Measurements from ENCODE around the gene GPD2.
"Not testable (repeated sequence)": the region's sequence is repeated elsewhere in the genome, so short reads cannot be mapped to it uniquely, and the experiment has no call there.

Gene GPD2

GRCh38 chr2:156476021-156476849 lies 40.1 kb downstream of the GPD2 start:
- Mint-ChIP-seq H3K4me1 (ENCODE audit: low read depth) (peaks cover 42% of the 10 kb centered on the region), H3K36me3 (ENCODE audit: low read depth) (peaks cover 21% of the 10 kb centered on the region), H3K27ac (peak overlapping the region; percentile 71), H3K27me3 (ENCODE audit: low read depth) (no peaks in the 10 kb centered on the region), H3K4me3 (peak overlapping the region; percentile 51), H3K9me3 (no peaks in the 10 kb centered on the region)
- no peak for DNase-seq (ENCODE audit: low spot score)

GRCh38 chr2:156476850-156477206 lies 40.6 kb downstream of the GPD2 start:
- peak; percentile 35 for DNase-seq (ENCODE audit: low spot score)
- peaks cover 40% of the 10 kb centered on the region for H3K4me1 Mint-ChIP-seq (ENCODE audit: low read depth)
- H3K4me3 Mint-ChIP-seq, result peak overlapping the region; percentile 51
- no peaks in the 10 kb centered on the region for H3K9me3 Mint-ChIP-seq
- peak overlapping the region; percentile 71 for H3K27ac Mint-ChIP-seq
- H3K36me3 Mint-ChIP-seq (ENCODE audit: low read depth), result peaks cover 21% of the 10 kb centered on the region
- H3K27me3 Mint-ChIP-seq (ENCODE audit: low read depth), result no peaks in the 10 kb centered on the region

GRCh38 chr2:156480376-156480775 lies 44.2 kb downstream of the GPD2 start:
- Mint-ChIP-seq H3K4me1 (ENCODE audit: low read depth) (peaks cover 53% of the 10 kb centered on the region), H3K27me3 (ENCODE audit: low read depth) (no peaks in the 10 kb centered on the region), H3K27ac (no peak overlapping the region)

GRCh38 chr2:156481312-156481711 lies 45.1 kb downstream of the GPD2 start:
- DNase-seq (ENCODE audit: low spot score), result no peak
- no peak overlapping the region for H3K4me3 Mint-ChIP-seq
- peaks cover 47% of the 10 kb centered on the region for H3K4me1 Mint-ChIP-seq (ENCODE audit: low read depth)
- no peak overlapping the region for H3K27ac Mint-ChIP-seq
- peaks cover 21% of the 10 kb centered on the region for H3K36me3 Mint-ChIP-seq (ENCODE audit: low read depth)
- H3K27me3 Mint-ChIP-seq (ENCODE audit: low read depth), result no peaks in the 10 kb centered on the region
- H3K9me3 Mint-ChIP-seq, result no peaks in the 10 kb centered on the region

More at GRCh38 chr2:156480376-156480775, 44.2 kb downstream of the GPD2 start:
- no peak overlapping the region for H3K4me3 Mint-ChIP-seq
- DNase-seq (ENCODE audit: low spot score), result no peak
- peaks cover 21% of the 10 kb centered on the region for H3K36me3 Mint-ChIP-seq (ENCODE audit: low read depth)
- H3K9me3 Mint-ChIP-seq, result no peaks in the 10 kb centered on the region

- Mint-ChIP-seq H3K36me3 (ENCODE audit: low read depth) (peaks cover 8% of the 10 kb centered on the region), H3K27me3 (ENCODE audit: low read depth) (no peaks in the 10 kb centered on the region), H3K27ac (no peak overlapping the region), H3K4me3 (peak overlapping the region; percentile 37), H3K9me3 (no peaks in the 10 kb centered on the region), H3K4me1 (ENCODE audit: low read depth) (peaks cover 35% of the 10 kb centered on the region)
- no peak for DNase-seq (ENCODE audit: low spot score)
These were observed 47.6 kb downstream of the GPD2 start for GRCh38 chr2:156483741-156484173.

GRCh38 chr2:156486147-156486546 lies 50.0 kb downstream of the GPD2 start:
- Mint-ChIP-seq H3K27ac (no peak overlapping the region), H3K36me3 (ENCODE audit: low read depth) (peaks cover 2% of the 10 kb centered on the region), H3K4me3 (no peak overlapping the region), H3K4me1 (ENCODE audit: low read depth) (peaks cover 38% of the 10 kb centered on the region), H3K27me3 (ENCODE audit: low read depth) (no peaks in the 10 kb centered on the region), H3K9me3 (no peaks in the 10 kb centered on the region)
- DNase-seq (ENCODE audit: low spot score), result no peak

- Mint-ChIP-seq H3K9me3 (no peaks in the 10 kb centered on the region), H3K4me3 (no peak overlapping the region), H3K36me3 (ENCODE audit: low read depth) (peaks cover 2% of the 10 kb centered on the region), H3K4me1 (ENCODE audit: low read depth) (peaks cover 37% of the 10 kb centered on the region), H3K27ac (no peak overlapping the region), H3K27me3 (ENCODE audit: low read depth) (no peaks in the 10 kb centered on the region)
- no peak for DNase-seq (ENCODE audit: low spot score)
These were observed 50.4 kb downstream of the GPD2 start for GRCh38 chr2:156486614-156487013.

GRCh38 chr2:156489195-156489594 lies 53.0 kb downstream of the GPD2 start:
- H3K4me3 Mint-ChIP-seq, result no peak overlapping the region
- peaks cover 2% of the 10 kb centered on the region for H3K36me3 Mint-ChIP-seq (ENCODE audit: low read depth)
- H3K9me3 Mint-ChIP-seq, result no peaks in the 10 kb centered on the region
- H3K4me1 Mint-ChIP-seq (ENCODE audit: low read depth), result peaks cover 30% of the 10 kb centered on the region
- no peak overlapping the region for H3K27ac Mint-ChIP-seq
- H3K27me3 Mint-ChIP-seq (ENCODE audit: low read depth), result no peaks in the 10 kb centered on the region
- DNase-seq (ENCODE audit: low spot score), result no peak

GRCh38 chr2:156489750-156490465 lies 53.7 kb downstream of the GPD2 start:
- H3K9me3 Mint-ChIP-seq, result no peaks in the 10 kb centered on the region
- H3K4me1 Mint-ChIP-seq (ENCODE audit: low read depth), result peaks cover 28% of the 10 kb centered on the region
- DNase-seq (ENCODE audit: low spot score), result no peak
- H3K27ac Mint-ChIP-seq, result peak overlapping the region; percentile 42
- peaks cover under 1% of the 10 kb centered on the region for H3K36me3 Mint-ChIP-seq (ENCODE audit: low read depth)
- H3K27me3 Mint-ChIP-seq (ENCODE audit: low read depth), result no peaks in the 10 kb centered on the region
- H3K4me3 Mint-ChIP-seq, result peak overlapping the region; percentile 28

- H3K36me3 Mint-ChIP-seq (ENCODE audit: low read depth), result no peaks in the 10 kb centered on the region
- no peak overlapping the region for H3K27ac Mint-ChIP-seq
- no peaks in the 10 kb centered on the region for H3K27me3 Mint-ChIP-seq (ENCODE audit: low read depth)
- H3K4me1 Mint-ChIP-seq (ENCODE audit: low read depth), result peaks cover 26% of the 10 kb centered on the region
- no peaks in the 10 kb centered on the region for H3K9me3 Mint-ChIP-seq
- no peak overlapping the region for H3K4me3 Mint-ChIP-seq
- no peak for DNase-seq (ENCODE audit: low spot score)
These were observed 54.3 kb downstream of the GPD2 start for GRCh38 chr2:156490466-156490840.

- no peaks in the 10 kb centered on the region for H3K9me3 Mint-ChIP-seq
- no peaks in the 10 kb centered on the region for H3K27me3 Mint-ChIP-seq (ENCODE audit: low read depth)
- H3K27ac Mint-ChIP-seq, result no peak overlapping the region
- DNase-seq (ENCODE audit: low spot score), result no peak
- peaks cover 29% of the 10 kb centered on the region for H3K4me1 Mint-ChIP-seq (ENCODE audit: low read depth)
- no peak overlapping the region for H3K4me3 Mint-ChIP-seq
- no peaks in the 10 kb centered on the region for H3K36me3 Mint-ChIP-seq (ENCODE audit: low read depth)
These were observed 55.0 kb downstream of the GPD2 start for GRCh38 chr2:156491176-156491575.

GRCh38 chr2:156492979-156493378 lies 56.8 kb downstream of the GPD2 start:
- no peak overlapping the region for H3K4me3 Mint-ChIP-seq
- peaks cover 5% of the 10 kb centered on the region for H3K36me3 Mint-ChIP-seq (ENCODE audit: low read depth)

GRCh38 chr2:156495998-156496397 lies 59.8 kb downstream of the GPD2 start:
- H3K27ac Mint-ChIP-seq; H3K9me3 Mint-ChIP-seq; H3K36me3 Mint-ChIP-seq (ENCODE audit: low read depth); H3K4me3 Mint-ChIP-seq; DNase-seq (ENCODE audit: low spot score); H3K27me3 Mint-ChIP-seq (ENCODE audit: low read depth): not testable (repeated sequence)
- H3K4me1 Mint-ChIP-seq (ENCODE audit: low read depth), result peaks cover 19% of the 10 kb centered on the region

More at GRCh38 chr2:156492979-156493378, 56.8 kb downstream of the GPD2 start:
- Mint-ChIP-seq H3K4me1 (ENCODE audit: low read depth) (peaks cover 30% of the 10 kb centered on the region), H3K27ac (no peak overlapping the region), H3K9me3 (no peaks in the 10 kb centered on the region), H3K27me3 (ENCODE audit: low read depth) (no peaks in the 10 kb centered on the region)
- DNase-seq (ENCODE audit: low spot score), result no peak

GRCh38 chr2:156505696-156506095 lies 69.5 kb downstream of the GPD2 start:
- Mint-ChIP-seq H3K4me3 (peak overlapping the region; percentile 0), H3K9me3 (no peaks in the 10 kb centered on the region), H3K36me3 (ENCODE audit: low read depth) (peaks cover 10% of the 10 kb centered on the region), H3K4me1 (ENCODE audit: low read depth) (peaks cover 21% of the 10 kb centered on the region), H3K27me3 (ENCODE audit: low read depth) (no peaks in the 10 kb centered on the region), H3K27ac (peak overlapping the region; percentile 19)
- DNase-seq (ENCODE audit: low spot score), result no peak
